Measurements from ENCODE around the gene TGFBR3. TPM values are rescaled to one million over a fixed set of nuclear protein-coding genes. Genes with fewer than 3 reads are reported as not detected.
"Not testable (repeated sequence)": the region's sequence is repeated elsewhere in the genome, so short reads cannot be mapped to it uniquely, and the experiment has no call there.

TGFBR3 gene
- total RNA-seq, 4 donors from 2014 or later: 87.8 to 388 (median 212) TPM

DNA sequence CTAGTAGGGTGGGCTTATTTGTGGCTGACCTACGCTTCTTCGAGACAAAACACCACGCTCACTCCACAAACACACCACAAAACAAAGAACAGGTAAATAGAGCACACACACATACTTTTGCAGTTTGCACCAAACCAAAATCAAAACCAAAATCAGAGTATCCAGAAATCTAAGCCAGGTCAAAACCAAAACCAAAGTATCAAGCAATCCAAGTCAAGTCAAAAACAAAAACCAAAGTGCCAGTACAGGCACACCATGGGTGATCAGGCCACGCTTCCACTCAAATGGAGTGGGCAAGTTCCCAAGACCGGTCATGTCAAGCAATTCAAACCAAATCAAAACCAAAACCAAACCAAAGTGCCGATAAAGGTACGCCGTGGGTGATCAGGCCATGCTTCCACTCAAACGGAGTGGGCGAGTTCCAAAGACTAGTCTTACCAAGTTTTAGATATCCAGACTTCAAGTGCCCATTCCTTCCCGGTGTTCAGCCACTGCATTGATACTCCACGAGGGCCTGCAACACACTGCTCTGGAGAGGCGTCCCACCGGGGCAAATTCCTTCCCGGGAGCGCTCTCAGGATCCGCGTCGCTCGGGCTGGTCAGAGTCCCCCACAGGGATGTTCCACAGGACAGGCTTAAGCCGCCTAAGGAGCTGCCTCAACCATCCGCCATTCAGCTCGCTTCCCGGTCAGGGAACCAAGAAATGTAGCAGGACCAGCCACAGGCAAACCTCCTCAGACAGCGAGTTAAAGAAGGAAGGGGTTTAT is 216.2 kb downstream of the TGFBR3 start:
- no peaks in the 10 kb centered on the region for H3K4me1 ChIP-seq

DNA sequence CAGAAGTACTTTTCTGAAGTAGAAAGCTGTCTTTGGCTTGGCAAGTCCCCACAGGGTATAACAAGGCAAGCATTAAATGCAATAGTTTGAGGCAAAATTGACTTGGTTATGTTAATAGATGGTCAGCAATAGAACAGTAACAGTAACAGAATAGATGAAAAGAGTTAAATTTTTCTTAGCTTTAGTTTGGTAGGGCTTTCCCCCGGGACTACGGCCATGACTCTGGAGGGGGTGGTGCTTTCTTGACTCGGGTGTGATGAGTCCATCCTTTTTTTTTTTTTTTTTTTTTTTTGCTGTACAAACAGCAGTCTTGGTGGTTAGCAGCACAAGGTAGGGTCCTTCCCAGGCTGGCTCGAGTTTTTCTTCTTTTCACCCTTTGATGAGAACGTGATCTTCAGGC is 219.3 kb downstream of the TGFBR3 start:
- intact Hi-C loops (cut with DNase I; ENCODE audit: low total_unique reads); H3K27ac ChIP-seq; H3K27me3 ChIP-seq; H3K4me3 ChIP-seq; H3K9me3 ChIP-seq; H3K4me1 ChIP-seq; DNase-seq; H3K36me3 ChIP-seq: not testable (repeated sequence)

More for the DNA sequence above, 216.2 kb downstream of the TGFBR3 start:
- no peak for TF ChIP-seq POLR2A (IDR thresholded peaks at IDR 0.05)
- TF ChIP-seq, protein P1, sequence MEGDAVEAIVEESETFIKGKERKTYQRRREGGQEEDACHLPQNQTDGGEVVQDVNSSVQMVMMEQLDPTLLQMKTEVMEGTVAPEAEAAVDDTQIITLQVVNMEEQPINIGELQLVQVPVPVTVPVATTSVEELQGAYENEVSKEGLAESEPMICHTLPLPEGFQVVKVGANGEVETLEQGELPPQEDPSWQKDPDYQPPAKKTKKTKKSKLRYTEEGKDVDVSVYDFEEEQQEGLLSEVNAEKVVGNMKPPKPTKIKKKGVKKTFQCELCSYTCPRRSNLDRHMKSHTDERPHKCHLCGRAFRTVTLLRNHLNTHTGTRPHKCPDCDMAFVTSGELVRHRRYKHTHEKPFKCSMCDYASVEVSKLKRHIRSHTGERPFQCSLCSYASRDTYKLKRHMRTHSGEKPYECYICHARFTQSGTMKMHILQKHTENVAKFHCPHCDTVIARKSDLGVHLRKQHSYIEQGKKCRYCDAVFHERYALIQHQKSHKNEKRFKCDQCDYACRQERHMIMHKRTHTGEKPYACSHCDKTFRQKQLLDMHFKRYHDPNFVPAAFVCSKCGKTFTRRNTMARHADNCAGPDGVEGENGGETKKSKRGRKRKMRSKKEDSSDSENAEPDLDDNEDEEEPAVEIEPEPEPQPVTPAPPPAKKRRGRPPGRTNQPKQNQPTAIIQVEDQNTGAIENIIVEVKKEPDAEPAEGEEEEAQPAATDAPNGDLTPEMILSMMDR (IDR thresholded peaks at IDR 0.05): no peak
- Histone ChIP-seq H3K4me3 (no peak overlapping the region), H3K27ac (no peak overlapping the region), H3K27me3 (no peaks in the 10 kb centered on the region), H3K9me3 (no peaks in the 10 kb centered on the region), H3K36me3 (no peaks in the 10 kb centered on the region)
- DNase-seq: no peak
- intact Hi-C loops (cut with DNase I; ENCODE audit: low total_unique reads): no loop called here

GRCh38 chr1:91661121-91661520 is 224.8 kb downstream of the TGFBR3 start:
- no peak for DNase-seq
- Histone ChIP-seq H3K36me3 (no peaks in the 10 kb centered on the region), H3K4me1 (no peaks in the 10 kb centered on the region), H3K9me3 (peaks cover 0 to 5% of the 10 kb centered on the region in 2 donors), H3K27ac (no peak overlapping the region), H3K4me3 (no peak overlapping the region), H3K27me3 (no peaks in the 10 kb centered on the region)
- intact Hi-C loops (cut with DNase I; ENCODE audit: low total_unique reads): no loop called here
- no peak for TF ChIP-seq POLR2A (IDR thresholded peaks at IDR 0.05)
- TF ChIP-seq, protein P1 (IDR thresholded peaks at IDR 0.05): no peak

DNA sequence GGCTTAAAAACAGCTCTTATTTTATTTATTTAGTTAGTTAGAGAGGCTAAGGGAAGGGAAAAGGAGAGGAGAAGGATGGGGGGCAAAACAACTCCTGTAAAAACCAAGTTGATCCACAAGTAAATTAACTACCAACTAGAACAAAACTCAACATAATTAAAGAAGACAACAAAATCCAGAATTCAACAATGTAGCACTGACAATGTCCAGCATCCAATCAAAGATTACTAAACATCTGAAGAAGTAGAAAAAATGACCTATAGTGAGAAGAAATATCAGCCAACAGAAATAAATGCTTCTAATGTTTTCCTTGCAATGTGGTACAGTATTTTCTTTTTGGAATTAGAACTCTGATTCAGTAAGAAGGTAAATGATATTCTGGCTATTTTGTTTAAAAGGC is 225.2 kb downstream of the TGFBR3 start:
- DNase-seq: no peak
- H3K4me1 ChIP-seq: no peaks in the 10 kb centered on the region
- no peak overlapping the region for H3K4me3 ChIP-seq
- H3K27ac ChIP-seq: no peak overlapping the region
- H3K9me3 ChIP-seq: peaks cover 0 to 5% of the 10 kb centered on the region in 2 donors
- no peaks in the 10 kb centered on the region for H3K36me3 ChIP-seq
- no peaks in the 10 kb centered on the region for H3K27me3 ChIP-seq
- TF ChIP-seq, protein P1 (IDR thresholded peaks at IDR 0.05): no peak
- TF ChIP-seq POLR2A (IDR thresholded peaks at IDR 0.05): no peak
- intact Hi-C loops (cut with DNase I; ENCODE audit: low total_unique reads): no loop called here

DNA sequence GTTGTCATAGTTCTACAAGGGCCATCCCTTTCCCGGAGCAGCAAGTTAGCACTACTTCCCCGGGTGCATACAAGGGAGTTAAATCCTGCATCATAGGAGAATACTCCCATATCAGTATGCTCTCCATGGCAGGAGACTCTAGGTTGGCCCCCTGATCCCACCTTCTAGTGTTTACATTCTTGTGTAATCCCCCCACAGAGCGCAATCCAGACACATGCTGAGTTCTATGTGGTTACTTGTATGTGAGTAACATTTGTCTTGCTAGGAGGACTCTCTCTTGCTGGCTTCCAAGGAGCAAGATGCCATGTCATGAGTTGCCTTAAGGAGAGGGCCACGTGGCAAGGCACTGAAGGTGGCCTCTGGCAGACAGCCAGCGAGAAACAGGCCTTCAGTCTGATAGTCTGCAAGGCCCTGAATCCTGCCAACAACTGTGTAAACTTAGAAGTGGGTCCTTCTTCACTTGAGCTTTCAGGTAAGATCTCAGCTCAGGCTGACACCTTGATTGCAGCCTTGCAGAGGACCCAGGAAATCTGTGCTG is 230.0 kb downstream of the TGFBR3 start:
- peaks cover 0 to 5% of the 10 kb centered on the region in 2 donors for H3K9me3 ChIP-seq
- no peak for TF ChIP-seq POLR2A (IDR thresholded peaks at IDR 0.05)
- TF ChIP-seq, protein P1 (IDR thresholded peaks at IDR 0.05): no peak
- H3K4me1 ChIP-seq: peaks cover 5 to 11% of the 10 kb centered on the region in 2 donors
- no peak for DNase-seq
- no peak overlapping the region for H3K27ac ChIP-seq
- no peaks in the 10 kb centered on the region for H3K36me3 ChIP-seq
- no peak overlapping the region for H3K4me3 ChIP-seq
- H3K27me3 ChIP-seq: no peaks in the 10 kb centered on the region
- intact Hi-C loops (cut with DNase I; ENCODE audit: low total_unique reads): no loop called here
